Spinal cord (tissue), 10 donors: ENCODE data around the gene GRIN2C. TPM values are rescaled to one million over a fixed set of nuclear protein-coding genes. Genes with fewer than 3 reads are reported as not detected.

Experiments
- DNase-seq, 6 donors: peaks; one replicate each; pipeline versions ENCODE4 v3.0.0 to v3.0.0-alpha.2; 2013 to 2015; ENCODE audit warnings: low spot score in 6 of 6, low read depth in 4 of 6
- H3K27ac ChIP-seq: one replicate; pipeline ENCODE4 v1.5.1; 2013; ENCODE audit warnings: low read depth, low read length, control low read depth
- H3K27me3 ChIP-seq: one replicate; pipeline ENCODE4 v1.6.1; 2013; ENCODE audit warnings: low read length; ENCODE audit not compliant: control insufficient read depth, insufficient read depth
- H3K36me3 ChIP-seq: one replicate; pipeline ENCODE4 v1.6.1; 2013; ENCODE audit warnings: low read length; ENCODE audit not compliant: control insufficient read depth, insufficient read depth
- H3K4me1 ChIP-seq: one replicate; pipeline ENCODE4 v1.6.1; 2013; ENCODE audit warnings: low read length; ENCODE audit not compliant: control insufficient read depth, insufficient read depth
- H3K4me3 ChIP-seq: one replicate; pipeline ENCODE4 v1.5.1; 2013; ENCODE audit warnings: low read depth, low read length, control low read depth
- H3K9me3 ChIP-seq: one replicate; pipeline ENCODE4 v1.6.1; 2013; ENCODE audit warnings: low read length; ENCODE audit not compliant: control insufficient read depth, insufficient read depth
- WGBS: methylation state at CpG from one replicate; pipeline ENCODE4 v1.1.5; 2013; ENCODE audit warnings: missing lambda C conversion rate; ENCODE audit not compliant: insufficient coverage; 5-methylcytosine and 5-hydroxymethylcytosine counted together
- polyA plus RNA-seq, 2 donors: library from polyadenylated mRNA; unstranded; fragments of 120-200 nt; gene quantifications; one replicate each; pipeline ENCODE4 v1.2.1, GENCODE V29; 2013; ENCODE audit not compliant: insufficient read length in 2 of 2
- total RNA-seq, 2 donors: library from RNA; depleted of rRNA in 1 of 2; stranded (reverse); fragments of 120-200 nt in 1 of 2; fragments of >200 nt in 1 of 2; gene quantifications; one replicate each; pipeline versions ENCODE4 v1.2.3 to v1.2.4, GENCODE V29; 2013 to 2014
- donor health status: healthy.

The GRIN2C gene
- total and polyA plus RNA-seq, 4 donors: 1.5 to 3.5 (median 2.6) TPM

GRCh38 chr17:74865504-74866197, 6.0 kb upstream of the GRIN2C start:
- DNase-seq: no peak
- 80% methylated on average over 17 of the region's 19 CpGs for WGBS
- H3K4me3 ChIP-seq: no peak overlapping the region
- no peaks in the 10 kb centered on the region for H3K9me3 ChIP-seq
- peaks cover 17% of the 10 kb centered on the region for H3K4me1 ChIP-seq
- H3K27me3 ChIP-seq: peaks cover 17% of the 10 kb centered on the region
- H3K27ac ChIP-seq: no peak overlapping the region
- peaks cover 33% of the 10 kb centered on the region for H3K36me3 ChIP-seq

- 23% methylated on average over 10 of the region's 11 CpGs for WGBS
- H3K36me3 ChIP-seq: peaks cover 31% of the 10 kb centered on the region
- peak in 5 of 6 donors; percentile 57 to 91 (median 74) for DNase-seq
- peaks cover 24% of the 10 kb centered on the region for H3K27me3 ChIP-seq
- no peaks in the 10 kb centered on the region for H3K9me3 ChIP-seq
- no peak overlapping the region for H3K27ac ChIP-seq
- no peak overlapping the region for H3K4me3 ChIP-seq
- peaks cover 24% of the 10 kb centered on the region for H3K4me1 ChIP-seq
Measured at GRCh38 chr17:74864866-74865395, 5.2 kb upstream of the GRIN2C start.

GRCh38 chr17:74864297-74864865, 4.7 kb upstream of the GRIN2C start:
- DNase-seq: no peak
- 94% methylated on average over 15 of the region's 15 CpGs for WGBS
- Histone ChIP-seq H3K27ac (no peak overlapping the region), H3K9me3 (no peaks in the 10 kb centered on the region), H3K36me3 (peaks cover 29% of the 10 kb centered on the region), H3K27me3 (peaks cover 28% of the 10 kb centered on the region), H3K4me3 (no peak overlapping the region), H3K4me1 (peaks cover 29% of the 10 kb centered on the region)

- Histone ChIP-seq H3K36me3 (peaks cover 29% of the 10 kb centered on the region), H3K27ac (no peak overlapping the region), H3K4me1 (peaks cover 35% of the 10 kb centered on the region), H3K9me3 (no peaks in the 10 kb centered on the region), H3K4me3 (no peak overlapping the region), H3K27me3 (peaks cover 36% of the 10 kb centered on the region)
- no peak for DNase-seq
- WGBS: 87% methylated on average over 24 of the region's 25 CpGs
Measured at GRCh38 chr17:74863420-74864296, 4.0 kb upstream of the GRIN2C start.

- H3K4me3 ChIP-seq: no peak overlapping the region
- H3K4me1 ChIP-seq: peaks cover 36% of the 10 kb centered on the region
- H3K36me3 ChIP-seq: peaks cover 29% of the 10 kb centered on the region
- peaks cover 42% of the 10 kb centered on the region for H3K27me3 ChIP-seq
- H3K9me3 ChIP-seq: no peaks in the 10 kb centered on the region
- no peak for DNase-seq
- no peak overlapping the region for H3K27ac ChIP-seq
- 91% methylated on average over 4 of the region's 6 CpGs for WGBS
Measured at GRCh38 chr17:74862919-74863318, 3.2 kb upstream of the GRIN2C start.

- no peak overlapping the region for H3K27ac ChIP-seq
- DNase-seq: peak in 2 of 6 donors; percentile 77 to 82
- 42% methylated on average over 17 of the region's 25 CpGs for WGBS
- peaks cover 49% of the 10 kb centered on the region for H3K27me3 ChIP-seq
- peaks cover 29% of the 10 kb centered on the region for H3K36me3 ChIP-seq
- H3K4me1 ChIP-seq: peaks cover 36% of the 10 kb centered on the region
- no peak overlapping the region for H3K4me3 ChIP-seq
- no peaks in the 10 kb centered on the region for H3K9me3 ChIP-seq
Measured at GRCh38 chr17:74862108-74862901, 2.6 kb upstream of the GRIN2C start.

GRCh38 chr17:74861662-74862107, 2.0 kb upstream of the GRIN2C start:
- Histone ChIP-seq H3K36me3 (peaks cover 28% of the 10 kb centered on the region), H3K4me3 (no peak overlapping the region), H3K4me1 (peaks cover 36% of the 10 kb centered on the region), H3K27ac (no peak overlapping the region), H3K9me3 (no peaks in the 10 kb centered on the region), H3K27me3 (peaks cover 55% of the 10 kb centered on the region)
- WGBS: 7% methylated on average over 36 of the region's 36 CpGs
- DNase-seq: no peak

- Histone ChIP-seq H3K4me1 (peaks cover 37% of the 10 kb centered on the region), H3K9me3 (no peaks in the 10 kb centered on the region), H3K27ac (no peak overlapping the region), H3K4me3 (no peak overlapping the region), H3K36me3 (peaks cover 22% of the 10 kb centered on the region), H3K27me3 (peaks cover 58% of the 10 kb centered on the region)
- 1% methylated on average over 95 of the region's 96 CpGs for WGBS
- DNase-seq: no peak
Measured at GRCh38 chr17:74860872-74861661, 1.4 kb upstream of the GRIN2C start.
